ENCODE results near the gene FCHSD2. TPM values are rescaled to one million over a fixed set of nuclear protein-coding genes. Genes with fewer than 3 reads are reported as not detected.
"Not testable (repeated sequence)": the region's sequence is repeated elsewhere in the genome, so short reads cannot be mapped to it uniquely, and the experiment has no call there.

Gene FCHSD2
- total RNA-seq, 1 donor from 2014 or later = 32.7 TPM

DNA sequence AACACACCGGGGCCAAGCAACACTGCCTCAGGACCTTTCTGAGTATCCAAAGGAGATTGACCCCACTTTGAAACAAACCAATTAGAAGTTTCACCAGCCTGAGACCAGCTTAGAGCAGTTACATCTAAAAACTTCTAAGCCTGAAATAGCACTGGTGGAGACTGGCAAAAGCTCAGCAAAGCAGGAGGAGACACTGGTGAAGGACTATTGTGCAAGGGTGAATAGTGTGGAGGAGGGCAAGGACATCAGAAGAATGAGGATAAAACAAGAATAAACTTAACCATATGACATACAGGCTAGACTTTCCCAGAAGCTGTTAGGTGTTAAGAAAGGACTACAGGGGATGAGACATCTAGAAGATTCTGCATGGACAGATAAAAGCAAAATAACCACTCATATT, 152.4 kb downstream of the FCHSD2 start:
- DNase-seq (no peak), ATAC-seq (peak; percentile 92)
- intact Hi-C loops (cut with micrococcal nuclease) = no loop called here

DNA sequence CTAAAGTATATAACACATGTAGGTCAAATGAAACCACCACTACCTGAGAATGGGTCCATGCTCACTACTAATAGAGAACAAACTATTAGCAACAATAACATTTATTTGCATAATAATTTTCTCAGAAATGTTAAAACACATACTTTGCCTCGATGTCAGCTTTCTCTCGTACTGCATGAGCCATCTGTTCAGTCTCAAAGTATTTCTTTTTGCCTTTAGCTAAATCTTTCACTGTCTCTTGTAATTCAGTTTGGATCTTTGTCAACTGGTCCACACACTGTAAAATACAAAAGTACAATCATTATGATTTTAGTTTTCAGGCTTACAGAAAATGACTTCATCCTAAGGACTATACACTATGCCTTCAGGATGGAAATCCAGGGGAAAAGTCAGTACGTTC, 153.3 kb downstream of the FCHSD2 start:
- intact Hi-C loops (cut with micrococcal nuclease) = no loop called here
- no peak for ATAC-seq
- no peak for DNase-seq

GRCh38 chr11:72985645-72986044, 156.5 kb downstream of the FCHSD2 start:
- intact Hi-C loops (cut with micrococcal nuclease) = no loop called here
- no peak for DNase-seq
- ATAC-seq = peak; percentile 50

DNA sequence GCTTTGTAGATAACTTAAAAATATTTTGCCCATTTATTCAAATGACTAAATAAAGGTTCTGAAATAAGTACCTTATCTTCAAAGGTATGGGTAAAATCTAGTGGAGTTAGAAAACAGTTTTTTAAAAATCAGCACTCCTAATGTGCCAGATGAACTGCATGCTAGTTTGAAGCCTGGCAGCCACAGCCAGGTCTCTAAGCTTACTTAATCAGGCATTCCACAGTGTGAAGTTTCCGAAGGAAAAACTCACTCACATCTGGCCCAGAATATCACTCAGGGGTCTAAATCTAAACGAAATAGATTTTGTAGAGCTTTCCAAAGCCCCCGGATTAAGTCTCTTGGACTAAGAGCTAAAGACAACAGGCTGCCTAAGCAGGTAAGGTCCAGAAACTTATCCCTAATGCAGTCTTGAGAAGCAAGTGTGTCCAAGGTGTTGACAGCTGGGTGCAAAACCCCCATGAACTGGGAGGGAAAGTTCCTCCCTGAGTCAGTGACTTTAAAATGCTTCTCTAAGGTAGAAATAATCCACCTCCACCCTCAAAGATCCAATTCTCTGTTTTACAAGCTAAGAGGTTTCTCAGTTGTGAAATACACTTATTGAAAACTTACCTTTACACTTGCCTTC, 157.6 kb downstream of the FCHSD2 start:
- ATAC-seq (peak; percentile 50), DNase-seq (no peak)
- intact Hi-C loops (cut with micrococcal nuclease) = no loop called here

DNA sequence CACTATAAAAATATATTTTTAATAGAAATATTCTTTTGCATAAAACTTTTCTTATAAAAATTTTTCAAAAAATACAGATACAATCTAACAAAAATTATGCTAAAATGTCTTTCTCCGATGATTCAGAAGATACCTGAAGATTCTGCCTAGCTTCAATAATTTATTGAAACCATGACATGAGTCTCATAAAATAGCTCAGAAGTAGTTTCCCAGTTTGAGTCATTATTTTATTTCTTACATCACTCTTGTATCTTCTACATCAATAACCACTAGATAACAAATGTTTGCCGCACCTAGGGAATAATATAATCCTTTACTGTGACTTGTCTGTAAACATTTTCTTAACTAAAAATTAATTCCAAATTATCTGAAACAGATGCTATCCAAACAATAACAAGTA, 158.6 kb downstream of the FCHSD2 start:
- intact Hi-C loops (cut with micrococcal nuclease) = no loop called here
- ATAC-seq (no peak), DNase-seq (no peak)

DNA sequence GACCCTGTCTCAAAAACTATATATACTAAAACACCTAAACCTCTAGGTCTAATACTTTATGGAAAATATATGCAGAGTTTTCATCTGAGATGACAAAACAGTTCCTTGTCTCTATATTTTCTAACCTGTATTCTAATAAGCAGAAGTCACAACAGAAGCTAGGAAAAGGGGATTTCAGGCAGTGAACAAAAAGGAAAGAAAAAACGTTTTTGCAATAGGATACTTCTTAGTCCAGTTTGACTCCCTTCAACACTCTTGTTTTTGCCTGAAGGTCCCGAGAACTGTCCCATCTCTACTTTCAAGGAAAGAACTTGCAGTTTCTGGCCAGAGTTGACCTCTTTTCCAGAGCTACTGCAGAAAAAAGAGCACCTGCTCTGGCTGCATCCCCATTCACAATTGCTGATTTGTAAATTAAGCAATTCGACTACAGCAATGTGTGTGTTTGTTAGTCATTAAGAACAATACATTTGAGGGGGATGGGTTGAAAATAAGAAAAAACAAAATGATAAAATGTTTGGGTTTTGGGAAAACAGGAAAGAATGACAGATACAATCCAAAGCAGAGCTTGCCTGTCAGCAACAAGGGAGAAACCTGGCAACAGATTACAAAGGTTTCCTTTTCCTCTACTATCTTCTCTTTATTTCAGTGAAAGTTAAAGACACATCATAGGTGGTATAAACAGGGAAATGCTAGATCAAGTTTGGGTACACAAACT, 160.0 kb downstream of the FCHSD2 start:
- intact Hi-C loops (cut with micrococcal nuclease) = no loop called here
- ATAC-seq = no peak
- no peak for DNase-seq

- intact Hi-C loops (cut with micrococcal nuclease) = no loop called here
- ATAC-seq = no peak
- DNase-seq = no peak
These were observed 161.0 kb downstream of the FCHSD2 start for GRCh38 chr11:72981080-72981479.

- intact Hi-C loops (cut with micrococcal nuclease); ATAC-seq; DNase-seq: not testable (repeated sequence)
These were observed 164.3 kb downstream of the FCHSD2 start for GRCh38 chr11:72977782-72978181.

GRCh38 chr11:72976522-72976892, 165.6 kb downstream of the FCHSD2 start:
- intact Hi-C loops (cut with micrococcal nuclease); DNase-seq; ATAC-seq: not testable (repeated sequence)

GRCh38 chr11:72975778-72976521, 166.2 kb downstream of the FCHSD2 start:
- no peak for DNase-seq
- ATAC-seq = peak; percentile 82
- intact Hi-C loops (cut with micrococcal nuclease) = no loop called here

DNA sequence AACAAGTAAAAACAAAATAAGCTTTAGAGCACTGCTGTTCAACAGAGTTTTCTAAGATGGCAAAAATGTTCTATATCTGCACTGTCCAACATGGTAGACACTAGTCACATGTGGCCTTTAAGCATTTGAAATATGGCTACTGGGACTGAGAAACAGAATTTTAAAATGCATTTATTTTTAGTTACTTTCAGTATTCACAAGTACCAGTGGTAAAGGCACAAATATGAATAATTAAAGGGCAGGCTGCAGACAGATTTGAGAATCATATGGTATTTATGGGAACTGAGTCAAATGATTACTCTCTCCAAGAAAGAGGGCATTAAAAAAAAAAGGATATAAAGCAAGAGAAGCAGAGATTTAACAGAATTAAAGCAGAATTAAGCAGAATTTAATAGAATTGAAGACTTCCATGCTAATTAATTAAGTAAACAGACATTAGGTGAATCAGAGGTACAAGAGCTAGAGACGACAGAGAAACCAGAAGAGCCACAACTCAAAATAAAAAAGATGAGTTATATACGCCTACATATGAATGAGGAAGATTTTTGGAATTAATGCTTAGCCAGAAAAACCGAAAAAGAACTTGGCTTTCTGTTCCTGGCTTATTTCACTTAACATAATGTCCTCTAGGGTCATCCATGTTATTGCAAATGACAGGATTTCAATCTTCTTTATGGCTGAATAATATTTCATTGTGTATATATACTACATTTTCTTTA, 167.5 kb downstream of the FCHSD2 start:
- intact Hi-C loops (cut with micrococcal nuclease) = no loop called here
- no peak for DNase-seq
- ATAC-seq = no peak

DNA sequence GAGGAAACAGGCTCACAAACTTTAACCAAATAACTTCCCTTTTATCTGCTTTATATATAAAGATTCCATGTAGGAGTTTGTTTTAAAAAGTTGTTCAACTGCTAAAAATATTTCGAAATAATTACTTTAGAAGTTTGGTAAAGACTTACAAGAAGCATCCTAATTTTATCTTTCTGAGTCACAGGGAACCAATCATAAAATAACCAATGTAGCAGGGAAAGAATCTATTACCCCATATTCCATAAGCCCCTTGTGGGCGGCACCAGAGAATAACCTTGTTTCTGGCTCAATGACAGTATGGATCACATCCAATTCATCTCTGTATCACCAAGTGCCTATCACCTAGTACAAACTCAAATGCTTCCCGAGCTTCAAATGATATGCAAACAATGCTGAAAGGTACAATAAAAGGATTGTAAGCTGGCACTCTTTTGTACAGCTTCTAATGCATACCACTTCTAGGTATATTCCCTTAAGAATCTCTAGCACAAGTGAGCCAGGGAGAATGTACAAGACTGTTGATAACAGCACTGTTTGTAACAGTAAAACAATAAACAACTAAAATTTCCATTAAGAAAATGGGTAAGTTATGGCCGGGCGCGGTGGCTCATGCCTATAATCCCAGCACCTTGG, 169.5 kb downstream of the FCHSD2 start:
- intact Hi-C loops (cut with micrococcal nuclease) = no loop called here

GRCh38 chr11:72971192-72971967, 170.7 kb downstream of the FCHSD2 start:
- intact Hi-C loops (cut with micrococcal nuclease) = no loop called here
- ATAC-seq (no peak), DNase-seq (no peak)

More for the DNA sequence above, 169.5 kb downstream of the FCHSD2 start:
- ATAC-seq (no peak), DNase-seq (no peak)

DNA sequence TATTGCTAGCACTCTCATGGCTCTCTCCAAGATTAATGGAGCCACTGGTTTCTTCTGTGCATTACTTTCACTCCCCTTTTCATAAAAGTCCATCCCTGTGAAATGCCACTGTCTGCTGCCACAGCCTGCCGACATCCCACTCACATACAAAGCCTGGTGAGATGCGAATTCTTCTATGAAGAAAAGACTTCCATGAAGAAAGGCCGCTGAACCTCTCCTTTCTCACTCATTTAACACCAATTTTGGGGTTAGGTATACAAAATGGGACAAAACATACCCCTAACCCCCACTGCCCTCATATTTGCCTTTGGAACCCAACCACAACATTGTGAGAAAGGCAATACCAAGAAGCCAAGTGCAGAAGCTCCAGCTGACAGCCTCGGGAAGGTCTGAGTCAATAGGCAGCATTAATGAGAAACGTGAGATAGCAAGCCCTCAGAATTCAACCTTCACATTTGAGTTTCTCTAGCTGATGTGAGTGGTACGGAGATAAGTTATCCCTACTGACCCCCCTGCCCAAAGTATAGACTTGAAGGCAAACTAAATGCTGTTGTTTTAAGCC, 171.5 kb downstream of the FCHSD2 start:
- intact Hi-C loops (cut with micrococcal nuclease) = no loop called here
- DNase-seq = no peak
- ATAC-seq = no peak

DNA sequence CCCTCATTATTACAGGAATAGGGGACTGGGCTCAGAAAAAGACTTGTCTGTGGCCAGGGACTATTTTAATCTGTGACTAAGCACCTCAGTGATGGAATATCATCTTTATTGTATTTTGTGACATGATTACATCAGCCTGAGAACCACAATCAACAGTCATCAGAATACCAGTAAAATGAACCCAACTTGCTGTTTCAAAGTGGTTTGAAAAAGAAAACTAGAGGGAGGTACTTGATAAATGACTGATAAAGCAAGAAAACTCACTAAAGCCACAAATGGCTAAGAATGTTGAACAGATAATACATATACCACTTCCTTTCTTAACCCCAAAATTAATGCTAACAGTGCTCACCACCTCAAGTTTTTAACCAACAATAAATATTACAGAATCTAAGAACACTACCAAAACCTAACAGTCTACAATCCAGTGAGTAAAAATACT, 172.2 kb downstream of the FCHSD2 start:
- intact Hi-C loops (cut with micrococcal nuclease) = no loop called here
- ATAC-seq = no peak
- DNase-seq = no peak

DNA sequence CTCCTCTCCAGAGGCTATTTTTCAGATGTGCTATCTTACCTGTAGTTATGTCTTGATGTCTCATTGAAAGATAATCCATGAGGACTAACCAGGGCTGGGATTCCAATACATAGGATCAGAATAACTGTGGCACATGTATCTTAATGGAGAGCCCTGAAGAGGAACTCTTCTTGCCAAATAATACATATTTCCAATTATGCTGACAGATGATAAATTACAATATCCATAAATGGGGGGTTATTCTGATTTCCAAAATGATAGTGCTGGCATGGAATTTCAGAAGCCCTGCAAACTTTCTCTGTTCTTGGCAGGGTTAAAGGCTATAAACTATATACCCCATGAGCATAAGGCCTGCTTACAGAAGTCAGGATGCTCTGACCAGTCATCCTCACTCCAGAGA, 173.7 kb downstream of the FCHSD2 start:
- intact Hi-C loops (cut with micrococcal nuclease) = no loop called here
- no peak for ATAC-seq
- no peak for DNase-seq

DNA sequence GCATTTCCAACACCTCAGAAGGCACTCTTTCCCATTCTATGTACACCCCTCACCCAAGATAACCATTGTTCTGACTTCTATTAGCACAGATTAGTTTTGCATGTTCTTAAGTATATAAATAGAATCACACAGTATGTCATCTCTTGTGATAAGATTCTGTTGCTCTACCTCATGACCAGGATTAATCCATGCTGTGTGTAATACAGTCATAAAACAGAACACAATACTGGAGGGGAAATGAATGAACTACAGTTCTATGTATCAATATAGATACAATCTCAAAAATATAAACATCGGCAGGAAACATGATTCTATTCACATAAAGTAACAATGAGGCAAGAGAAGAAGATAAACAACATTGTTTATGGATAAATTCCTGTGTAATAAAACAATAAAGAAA, 176.4 kb downstream of the FCHSD2 start:
- intact Hi-C loops (cut with micrococcal nuclease) = no loop called here

GRCh38 chr11:72962717-72963116, 179.4 kb downstream of the FCHSD2 start:
- ATAC-seq = no peak
- intact Hi-C loops (cut with micrococcal nuclease) = no loop called here
- DNase-seq = no peak

More for the DNA sequence above, 176.4 kb downstream of the FCHSD2 start:
- DNase-seq (no peak), ATAC-seq (peak; percentile 79)
